Heart right ventricle (tissue), 16 donors: Measurements from ENCODE around the gene TTC16. TPM values are rescaled to one million over a fixed set of nuclear protein-coding genes. Genes with fewer than 3 reads are reported as not detected.

Source experiments
- ATAC-seq, 8 donors: fragments of 200-7000 bp; cut with Tn5 transposase; one replicate each; pipeline ENCODE4 v1.9.1; 2020; ENCODE audit warnings: mild to moderate bottlenecking in 8 of 8, moderate library complexity in 8 of 8, moderate number of reproducible peaks in 1 of 8
- DNase-seq, 2 donors: peaks; one replicate each; pipeline ENCODE4 v3.0.0-alpha.2; 2020
- H3K27ac ChIP-seq, 10 donors: fragments of 200-600 bp; sonication (generic) in 2 of 10; one replicate each; pipeline versions ENCODE4 v1.5.0 to v1.8.0; 2020 to 2022; ENCODE audit warnings: mild to moderate bottlenecking in 3 of 10
- H3K27me3 ChIP-seq, 7 donors: fragments of 200-600 bp; one replicate each; pipeline ENCODE4 v1.8.0; 2021 to 2022; ENCODE audit warnings: mild to moderate bottlenecking in 2 of 7
- H3K36me3 ChIP-seq, 9 donors: fragments of 200-600 bp; sonication (generic) in 1 of 9; one replicate each; pipeline versions ENCODE4 v1.5.0 to v1.8.0; 2020 to 2022; ENCODE audit warnings: mild to moderate bottlenecking in 2 of 9
- H3K4me1 ChIP-seq, 9 donors: fragments of 200-600 bp; sonication (generic) in 1 of 9; one replicate each; pipeline versions ENCODE4 v1.5.0 to v1.8.0; 2020 to 2022; ENCODE audit warnings: mild to moderate bottlenecking in 4 of 9
- H3K4me3 ChIP-seq, 10 donors: fragments of 200-600 bp; sonication (generic) in 2 of 10; one replicate each; pipeline versions ENCODE4 v1.5.0 to v1.8.0; 2020 to 2022; ENCODE audit warnings: mild to moderate bottlenecking in 7 of 10, moderate library complexity in 2 of 10
- H3K9me3 ChIP-seq, 11 donors: fragments of 200-600 bp in 10 of 11; sonication (generic) in 2 of 11; one replicate each; pipeline versions ENCODE4 v1.5.0 to v1.8.0; 2013 to 2022; ENCODE audit warnings: mild to moderate bottlenecking in 2 of 11, control low read depth in 1 of 11, moderate library complexity in 1 of 11
- WGBS, 2 donors: extraction: QIAGEN DNeasy Blood & Tissue Kit; methylation state at CpG; one replicate each; pipeline ENCODE4 v1.1.7; 2013; ENCODE audit warnings: inconsistent platforms in 1 of 2; 5-methylcytosine and 5-hydroxymethylcytosine counted together
- intact Hi-C, 10 donors: fragments of 100-400 bp; cut with DNase I; formaldehyde crosslinking; loops; one replicate each; pipeline versions ENCODE4 v1.11.1 to v1.14.2; 2022
- polyA plus RNA-seq, 2 donors: library from polyadenylated mRNA; stranded (reverse); fragments of 200-250 nt; gene quantifications; one replicate each; pipeline ENCODE4 v1.2.3, GENCODE V29; 2013
- total RNA-seq, 10 donors: library from RNA; stranded (reverse); fragmentation: NEBNext Ultra II Directional in 3 of 10; extraction: Animal tissue kit (Norgen Biotek cat#: 25700) in 3 of 10; gene quantifications; one replicate each; pipeline versions ENCODE4 v1.2.1 to v1.2.4, GENCODE V29; 2021 to 2023
- TF ChIP-seq, protein P1 (sequence below), 9 donors: fragments of 200-600 bp; sonication (generic) in 2 of 9; IDR thresholded peaks; one replicate each; pipeline versions ENCODE4 v1.5.0 to v1.8.0; 2021 to 2022; ENCODE audit warnings: antibody characterized with exemption in 9 of 9, mild to moderate bottlenecking in 5 of 9, moderate library complexity in 1 of 9
- donor health status: Arrhythmogenic right ventricular cardiomyopathy.
- donor health status: ischemic (EF 13 %, LVEDD 7.1; RV severe dilation, severe dysfunction).
- donor health status: healthy with polysubstance abuse.
- donor health status: DM: no; HTN: yes; CAD: no.
- donor health status: DM: no; HTN: no; CAD: no.
- donor health status: ischemic (EF 25% LVEDD 6.9; RV normal size, moderate dysfunction).
- donor health status: ischemic (EF 25% LVEDD 5.7; RV mildly dilated, moderate dysfunction).
- donor health status: healthy.
- donor health status: DM: yes; HTN: yes; CAD: no.
- donor health status: Ischemic cardiomyopathy.
- donor health status: ischemic (EF 35%, LVEDD 5.7; RV mildly dilated, moderate dysfunction).
- donor health status: nonischemic (EF 11% LVEDD 7.7; RV severe dilation, severe dysfunction).
- donor health status: DM: yes; HTN: yes; CAD: no.
- donor health status: PGD.
- donor health status: ischemic (EF 29% LVEDD 5.4; RV normal size, mild dysfunction).
- donor health status: nonischemic (EF 23%, LVEDD 6.1; RV moderate dilation, normal function).

Gene TTC16
- total and polyA plus RNA-seq, 12 donors = 0.04 to 1.4 (median 0.32) TPM; not detected in 1

DNA sequence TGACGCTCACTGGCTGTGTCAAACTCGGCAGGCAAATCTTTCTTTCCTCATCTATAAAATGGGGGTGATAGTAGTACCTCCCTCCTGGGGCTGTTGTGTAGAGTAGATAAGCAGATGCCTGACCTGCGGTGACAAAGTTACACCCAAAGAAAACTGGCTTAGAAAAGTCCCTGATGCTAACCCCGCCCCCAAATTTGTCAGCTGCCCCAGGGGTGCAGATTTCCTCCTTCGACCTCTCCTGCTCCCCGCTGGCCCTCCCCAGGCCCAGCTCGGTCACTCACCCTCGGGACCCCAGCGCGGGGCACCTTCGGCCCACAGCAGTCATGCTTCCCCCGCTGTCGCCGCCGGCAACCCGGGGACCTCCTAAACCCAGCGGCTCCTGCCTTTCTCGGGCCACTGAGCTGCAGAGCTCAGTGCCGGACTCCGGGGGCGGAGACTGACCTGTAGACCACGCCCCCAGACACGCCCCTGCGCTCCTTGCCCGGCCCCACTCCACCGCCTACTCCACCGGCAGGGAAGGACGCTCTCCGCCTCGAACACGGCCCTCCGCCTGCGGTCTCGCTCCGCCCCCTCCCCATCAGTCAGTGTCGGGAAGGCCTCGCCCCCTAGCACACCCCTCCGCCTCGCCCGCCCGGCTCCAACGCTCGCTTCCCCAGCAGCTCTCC is 55.2 kb downstream of the TTC16 start:
- TF ChIP-seq, protein P1, sequence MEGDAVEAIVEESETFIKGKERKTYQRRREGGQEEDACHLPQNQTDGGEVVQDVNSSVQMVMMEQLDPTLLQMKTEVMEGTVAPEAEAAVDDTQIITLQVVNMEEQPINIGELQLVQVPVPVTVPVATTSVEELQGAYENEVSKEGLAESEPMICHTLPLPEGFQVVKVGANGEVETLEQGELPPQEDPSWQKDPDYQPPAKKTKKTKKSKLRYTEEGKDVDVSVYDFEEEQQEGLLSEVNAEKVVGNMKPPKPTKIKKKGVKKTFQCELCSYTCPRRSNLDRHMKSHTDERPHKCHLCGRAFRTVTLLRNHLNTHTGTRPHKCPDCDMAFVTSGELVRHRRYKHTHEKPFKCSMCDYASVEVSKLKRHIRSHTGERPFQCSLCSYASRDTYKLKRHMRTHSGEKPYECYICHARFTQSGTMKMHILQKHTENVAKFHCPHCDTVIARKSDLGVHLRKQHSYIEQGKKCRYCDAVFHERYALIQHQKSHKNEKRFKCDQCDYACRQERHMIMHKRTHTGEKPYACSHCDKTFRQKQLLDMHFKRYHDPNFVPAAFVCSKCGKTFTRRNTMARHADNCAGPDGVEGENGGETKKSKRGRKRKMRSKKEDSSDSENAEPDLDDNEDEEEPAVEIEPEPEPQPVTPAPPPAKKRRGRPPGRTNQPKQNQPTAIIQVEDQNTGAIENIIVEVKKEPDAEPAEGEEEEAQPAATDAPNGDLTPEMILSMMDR (IDR thresholded peaks at IDR 0.05) = no peak
- no peaks in the 10 kb centered on the region for H3K9me3 ChIP-seq
- peak overlapping the region; percentile 71 to 97 (median 88) for H3K27ac ChIP-seq
- no peaks in the 10 kb centered on the region for H3K27me3 ChIP-seq
- intact Hi-C loops = no loop called here
- peaks cover 4 to 65% (median 34%) of the 10 kb centered on the region in 9 donors for H3K4me1 ChIP-seq
- DNase-seq (peak; percentile 99), ATAC-seq (peak; percentile 95 to 98 (median 96))
- peaks cover 0 to 30% (median 0%) of the 10 kb centered on the region in 9 donors for H3K36me3 ChIP-seq
- H3K4me3 ChIP-seq = peak overlapping the region; percentile 42 to 75 (median 64)
- WGBS, 2 donors = 2% methylated on average over 43 of the region's 43 CpGs

DNA sequence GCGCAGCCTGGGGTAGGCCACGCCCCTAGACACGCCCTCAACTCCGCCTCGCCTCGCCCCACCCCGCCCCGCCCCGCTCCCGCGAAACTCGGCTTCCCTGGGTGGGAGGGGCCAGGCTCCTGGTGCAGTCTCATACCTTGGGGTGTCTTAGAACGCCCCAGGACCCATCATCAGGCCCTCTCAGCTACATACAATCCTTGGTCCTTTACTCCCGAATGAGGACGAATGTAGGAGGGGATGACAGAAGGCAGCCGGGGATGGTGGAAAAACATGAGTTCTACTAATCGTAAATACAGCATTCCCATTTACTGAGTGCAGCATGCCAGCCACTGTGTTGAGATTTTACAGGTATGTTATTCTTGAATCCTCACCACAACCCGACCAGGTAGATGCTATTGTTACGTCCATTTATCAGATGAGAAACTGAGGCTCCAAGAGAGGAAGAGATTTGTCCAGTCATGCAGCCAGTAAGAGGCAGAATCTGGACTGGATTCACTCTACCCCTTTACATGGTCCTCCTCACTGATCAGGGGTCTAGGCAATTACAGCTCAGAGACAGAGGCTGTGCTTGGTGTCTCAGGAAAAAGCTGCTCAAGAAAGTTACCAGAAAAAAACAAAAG is 55.8 kb downstream of the TTC16 start:
- 5% methylated on average over 19 of the region's 19 CpGs for WGBS, 2 donors
- H3K27ac ChIP-seq = peak overlapping the region in 7 of 10 donors; percentile 15 to 97 (median 38)
- H3K9me3 ChIP-seq = no peaks in the 10 kb centered on the region
- peaks cover 0 to 24% (median 0%) of the 10 kb centered on the region in 9 donors for H3K36me3 ChIP-seq
- no peak for DNase-seq
- no peak for ATAC-seq
- H3K4me3 ChIP-seq = peak overlapping the region in 9 of 10 donors; percentile 52 to 75 (median 65)
- TF ChIP-seq, protein P1 (IDR thresholded peaks at IDR 0.05) = no peak
- no peaks in the 10 kb centered on the region for H3K27me3 ChIP-seq
- H3K4me1 ChIP-seq = peaks cover 2 to 62% (median 28%) of the 10 kb centered on the region in 9 donors
- intact Hi-C loops = no loop called here

DNA sequence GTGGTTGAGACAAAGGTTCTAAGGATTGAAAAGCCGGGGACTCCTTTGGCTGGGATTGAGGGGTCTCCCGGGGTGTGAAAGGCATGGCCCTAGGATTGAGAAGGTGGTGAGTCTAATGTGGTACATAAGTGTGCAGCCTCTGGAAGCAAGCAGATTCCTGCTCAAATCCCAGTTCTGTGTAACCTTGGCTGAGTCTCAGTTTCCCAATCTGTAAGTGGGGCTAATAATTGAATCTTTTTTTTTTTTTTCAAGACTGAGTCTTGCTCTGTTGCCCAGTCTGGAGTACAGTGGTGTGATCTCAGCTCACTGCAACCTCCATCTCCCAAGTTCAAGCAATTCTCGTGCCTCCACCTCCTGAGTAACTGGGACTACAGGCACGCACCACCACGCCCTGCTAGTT is 56.7 kb downstream of the TTC16 start:
- Histone ChIP-seq H3K27ac (no peak overlapping the region), H3K4me1 (peaks cover 0 to 59% (median 19%) of the 10 kb centered on the region in 9 donors), H3K27me3 (no peaks in the 10 kb centered on the region), H3K9me3 (no peaks in the 10 kb centered on the region), H3K36me3 (peaks cover 0 to 18% (median 0%) of the 10 kb centered on the region in 9 donors), H3K4me3 (no peak overlapping the region)
- no peak for ATAC-seq
- WGBS, 2 donors = 96% methylated on average over 5 of the region's 5 CpGs
- DNase-seq = no peak
- TF ChIP-seq, protein P1 (IDR thresholded peaks at IDR 0.05) = no peak
- intact Hi-C loops = no loop called here

DNA sequence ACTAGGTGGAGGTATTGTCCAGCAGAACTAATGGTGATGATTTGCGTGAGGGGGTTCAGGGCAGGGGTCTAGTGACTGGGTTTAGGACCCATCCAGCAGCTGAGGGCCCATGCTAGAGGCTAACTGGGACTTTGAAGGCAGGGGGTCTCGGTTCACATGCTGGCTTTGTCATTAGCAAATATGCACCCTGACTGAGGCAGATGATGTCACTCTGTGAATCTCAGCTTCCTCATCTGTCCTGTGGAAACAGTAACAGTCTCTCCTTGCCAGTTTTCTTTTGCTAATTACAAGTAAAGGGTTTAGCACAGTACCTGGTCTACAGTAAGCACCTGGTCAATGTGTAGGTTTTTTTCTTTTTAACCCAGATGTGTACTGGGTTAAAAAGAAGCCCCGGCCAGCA is 57.4 kb downstream of the TTC16 start:
- no peak overlapping the region for H3K27ac ChIP-seq
- TF ChIP-seq, protein P1 (IDR thresholded peaks at IDR 0.05) = no peak
- ATAC-seq (no peak), DNase-seq (no peak)
- H3K9me3 ChIP-seq = no peaks in the 10 kb centered on the region
- intact Hi-C loops = no loop called here
- no peak overlapping the region for H3K4me3 ChIP-seq
- WGBS, 2 donors = 88 to 93% methylated on average over 3 of the region's 3 CpGs
- H3K4me1 ChIP-seq = peaks cover under 1 to 59% (median 18%) of the 10 kb centered on the region in 9 donors
- H3K27me3 ChIP-seq = no peaks in the 10 kb centered on the region
- peaks cover 0 to 18% (median 0%) of the 10 kb centered on the region in 9 donors for H3K36me3 ChIP-seq
